Measurements from ENCODE around the gene IGFL2. TPM values are rescaled to one million over a fixed set of nuclear protein-coding genes. Genes with fewer than 3 reads are reported as not detected.
"Not testable (repeated sequence)": the region's sequence is repeated elsewhere in the genome, so short reads cannot be mapped to it uniquely, and the experiment has no call there.

Gene IGFL2
- total RNA-seq, 1 experiment from 2014 or later = not detected

- CTCF ChIA-PET = interaction anchor here (0.6 kb wide), 2 partner anchors 66 to 115 kb away, joined by 3 to 7 read pairs; no protein-coding TSS in a partner anchor
- peak overlapping the region; percentile 63 for H3K4me2 ChIP-seq
- intact Hi-C loops (cut with micrococcal nuclease; ENCODE audit: unreplicated experiment) = loop anchor here (1.0 to 10.0 kb wide), 4 partner anchors 18 to 182 kb away; no protein-coding TSS in a partner anchor
- no peaks in the 10 kb centered on the region for H3K9me3 ChIP-seq (ENCODE audit: insufficient read depth, low read depth)
- DNase-seq = peak; percentile 74 to 94
- H3K9me2 ChIP-seq (ENCODE audit: insufficient read depth) = no peaks in the 10 kb centered on the region
- peaks cover 13% of the 10 kb centered on the region for H4K20me1 ChIP-seq (ENCODE audit: insufficient read depth)
- peaks cover 1% of the 10 kb centered on the region; the same call in 1 of the 2 replicates for H3K79me2 ChIP-seq (ENCODE audit: low read depth)
- POLR2A ChIA-PET (ENCODE audit: unreplicated experiment) = interaction anchor here (0.6 to 0.7 kb wide), 3 partner anchors 32 to 522 kb away, joined by 3 to 8 read pairs (median 4); no protein-coding TSS in a partner anchor
- H3K27me3 ChIP-seq (ENCODE audit: insufficient read depth, low read depth) = no peaks in the 10 kb centered on the region
- H3F3A ChIP-seq (ENCODE audit: insufficient read depth, low read depth) = peaks cover 84% of the 10 kb centered on the region
- peaks cover 63% of the 10 kb centered on the region for H3K4me1 ChIP-seq (replicated peaks; ENCODE audit: insufficient read depth)
- TSS peak; percentile 2 for BruUV-seq (replicated peaks)
- no peak overlapping the region; the same call in 1 of the 2 replicates for H3K4me3 ChIP-seq
- no peak overlapping the region for H2AFZ ChIP-seq
- TF ChIP-seq EZH2 (IDR thresholded peaks at IDR 0.05; ENCODE audit: low read depth) (no peak), CTCF (conservative IDR thresholded peaks at IDR 0.05) (no peak)
- H3K27ac ChIP-seq = peak overlapping the region; percentile 82
- peaks cover 1% of the 10 kb centered on the region; the same call in 1 of the 2 replicates for H3K36me3 ChIP-seq (ENCODE audit: low read depth)
Observed at GRCh38 chr19:46192992-46193650, 45.1 kb downstream of the IGFL2 start.

GRCh38 chr19:46193678-46194077 is 45.6 kb downstream of the IGFL2 start:
- TF ChIP-seq CTCF (conservative IDR thresholded peaks at IDR 0.05) (0 out of 2 replicates have a peak, but pooled peaks have one; percentile 17), EZH2 (IDR thresholded peaks at IDR 0.05; ENCODE audit: low read depth) (no peak)
- BruUV-seq (replicated peaks) = TSS peak; percentile 68
- POLR2A ChIA-PET (ENCODE audit: unreplicated experiment) = interaction anchor here (0.6 to 0.7 kb wide), 4 partner anchors 32 to 523 kb away, joined by 3 to 8 read pairs (median 4); no protein-coding TSS in a partner anchor
- Histone ChIP-seq H3K4me2 (peak overlapping the region; percentile 63), H4K20me1 (ENCODE audit: insufficient read depth) (peaks cover 18% of the 10 kb centered on the region), H2AFZ (no peak overlapping the region), H3K27ac (peak overlapping the region; percentile 82), H3K4me3 (no peak overlapping the region), H3K79me2 (ENCODE audit: low read depth) (peaks cover 7% of the 10 kb centered on the region; the same call in 1 of the 2 replicates), H3K9me2 (ENCODE audit: insufficient read depth) (no peaks in the 10 kb centered on the region), H3K4me1 (replicated peaks; ENCODE audit: insufficient read depth) (peaks cover 69% of the 10 kb centered on the region), H3K36me3 (ENCODE audit: low read depth) (peaks cover 7% of the 10 kb centered on the region), H3F3A (ENCODE audit: insufficient read depth, low read depth) (peaks cover 87% of the 10 kb centered on the region), H3K27me3 (ENCODE audit: insufficient read depth, low read depth) (no peaks in the 10 kb centered on the region), H3K9me3 (ENCODE audit: insufficient read depth, low read depth) (no peaks in the 10 kb centered on the region)
- CTCF ChIA-PET = interaction anchor here (0.6 kb wide), 2 partner anchors 66 to 1616 kb away, joined by 3 to 7 read pairs; no protein-coding TSS in a partner anchor
- intact Hi-C loops (cut with micrococcal nuclease; ENCODE audit: unreplicated experiment) = loop anchor here (1.0 to 10.0 kb wide), 4 partner anchors 18 to 181 kb away; no protein-coding TSS in a partner anchor
- DNase-seq = no peak

- H3K36me3 ChIP-seq (ENCODE audit: low read depth) = peaks cover 19% of the 10 kb centered on the region
- H3K4me3 ChIP-seq = no peak overlapping the region
- ChIA-PET CTCF (no interaction called here), POLR2A (ENCODE audit: unreplicated experiment) (no interaction called here)
- H3K4me2 ChIP-seq = no peak overlapping the region
- H4K20me1 ChIP-seq (ENCODE audit: insufficient read depth) = peaks cover 29% of the 10 kb centered on the region
- H3K9me2 ChIP-seq (ENCODE audit: insufficient read depth) = no peaks in the 10 kb centered on the region
- H3K27ac ChIP-seq = peak overlapping the region; percentile 21
- peaks cover 94% of the 10 kb centered on the region for H3F3A ChIP-seq (ENCODE audit: insufficient read depth, low read depth)
- H3K27me3 ChIP-seq (ENCODE audit: insufficient read depth, low read depth) = no peaks in the 10 kb centered on the region
- peaks cover 83% of the 10 kb centered on the region for H3K4me1 ChIP-seq (replicated peaks; ENCODE audit: insufficient read depth)
- no peaks in the 10 kb centered on the region for H3K9me3 ChIP-seq (ENCODE audit: insufficient read depth, low read depth)
- no peak for TF ChIP-seq EZH2 (IDR thresholded peaks at IDR 0.05; ENCODE audit: low read depth)
- TF ChIP-seq CTCF (conservative IDR thresholded peaks at IDR 0.05) = no peak
- BruUV-seq (replicated peaks) = no TSS peak
- peaks cover 21% of the 10 kb centered on the region for H3K79me2 ChIP-seq (ENCODE audit: low read depth)
- intact Hi-C loops (cut with micrococcal nuclease; ENCODE audit: unreplicated experiment) = loop anchor here (10.0 kb wide), 1 partner anchor 180 kb away; no protein-coding TSS in a partner anchor
- no peak overlapping the region for H2AFZ ChIP-seq
- peak in 1 of 2 experiments; percentile 37 for DNase-seq
Observed at GRCh38 chr19:46195104-46195503, 47.1 kb downstream of the IGFL2 start.

- intact Hi-C loops (cut with micrococcal nuclease; ENCODE audit: unreplicated experiment) = loop anchor here (10.0 kb wide), 1 partner anchor 179 kb away; no protein-coding TSS in a partner anchor
- peaks cover 94% of the 10 kb centered on the region for H3F3A ChIP-seq (ENCODE audit: insufficient read depth, low read depth)
- peaks cover 90% of the 10 kb centered on the region for H3K4me1 ChIP-seq (replicated peaks; ENCODE audit: insufficient read depth)
- peaks cover 38% of the 10 kb centered on the region for H4K20me1 ChIP-seq (ENCODE audit: insufficient read depth)
- H3K79me2 ChIP-seq (ENCODE audit: low read depth) = peaks cover 29% of the 10 kb centered on the region
- peak overlapping the region; percentile 21; the same call in 1 of the 2 replicates for H3K27ac ChIP-seq
- CTCF ChIA-PET; H3K9me3 ChIP-seq (ENCODE audit: insufficient read depth, low read depth); POLR2A ChIA-PET (ENCODE audit: unreplicated experiment); BruUV-seq (replicated peaks); H3K9me2 ChIP-seq (ENCODE audit: insufficient read depth); H3K4me3 ChIP-seq; H2AFZ ChIP-seq; H3K27me3 ChIP-seq (ENCODE audit: insufficient read depth, low read depth); H3K4me2 ChIP-seq: not testable (repeated sequence)
- DNase-seq = peak in 1 of 2 experiments; percentile 48
- peaks cover 27% of the 10 kb centered on the region for H3K36me3 ChIP-seq (ENCODE audit: low read depth)
Observed at GRCh38 chr19:46195919-46196318, 47.9 kb downstream of the IGFL2 start.
